Subcutaneous adipose tissue (tissue), 4 donors: ENCODE measurements around the gene C16orf54. TPM values are rescaled to one million over a fixed set of nuclear protein-coding genes. Genes with fewer than 3 reads are reported as not detected.

Experiments
- total RNA-seq, 4 donors: library from RNA; depleted of rRNA; stranded (reverse); fragments of >200 nt; gene quantifications; one replicate each; pipeline ENCODE4 v1.1.0, GENCODE V29; 2016
- TF ChIP-seq, protein P1 (sequence below): fragments of 450-650 bp; IDR thresholded peaks from one replicate; pipeline ENCODE4 v1.5.1; 2016; ENCODE audit warnings: low read depth, mild to moderate bottlenecking, control low read depth, antibody characterized with exemption, moderate library complexity

Gene C16orf54
- total RNA-seq, 4 donors from 2014 or later: 0.75 to 4.2 (median 1.6) TPM

- TF ChIP-seq, protein P1, sequence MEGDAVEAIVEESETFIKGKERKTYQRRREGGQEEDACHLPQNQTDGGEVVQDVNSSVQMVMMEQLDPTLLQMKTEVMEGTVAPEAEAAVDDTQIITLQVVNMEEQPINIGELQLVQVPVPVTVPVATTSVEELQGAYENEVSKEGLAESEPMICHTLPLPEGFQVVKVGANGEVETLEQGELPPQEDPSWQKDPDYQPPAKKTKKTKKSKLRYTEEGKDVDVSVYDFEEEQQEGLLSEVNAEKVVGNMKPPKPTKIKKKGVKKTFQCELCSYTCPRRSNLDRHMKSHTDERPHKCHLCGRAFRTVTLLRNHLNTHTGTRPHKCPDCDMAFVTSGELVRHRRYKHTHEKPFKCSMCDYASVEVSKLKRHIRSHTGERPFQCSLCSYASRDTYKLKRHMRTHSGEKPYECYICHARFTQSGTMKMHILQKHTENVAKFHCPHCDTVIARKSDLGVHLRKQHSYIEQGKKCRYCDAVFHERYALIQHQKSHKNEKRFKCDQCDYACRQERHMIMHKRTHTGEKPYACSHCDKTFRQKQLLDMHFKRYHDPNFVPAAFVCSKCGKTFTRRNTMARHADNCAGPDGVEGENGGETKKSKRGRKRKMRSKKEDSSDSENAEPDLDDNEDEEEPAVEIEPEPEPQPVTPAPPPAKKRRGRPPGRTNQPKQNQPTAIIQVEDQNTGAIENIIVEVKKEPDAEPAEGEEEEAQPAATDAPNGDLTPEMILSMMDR: no peak
Measured at GRCh38 chr16:29784901-29785500, 39.2 kb upstream of the C16orf54 start.

DNA sequence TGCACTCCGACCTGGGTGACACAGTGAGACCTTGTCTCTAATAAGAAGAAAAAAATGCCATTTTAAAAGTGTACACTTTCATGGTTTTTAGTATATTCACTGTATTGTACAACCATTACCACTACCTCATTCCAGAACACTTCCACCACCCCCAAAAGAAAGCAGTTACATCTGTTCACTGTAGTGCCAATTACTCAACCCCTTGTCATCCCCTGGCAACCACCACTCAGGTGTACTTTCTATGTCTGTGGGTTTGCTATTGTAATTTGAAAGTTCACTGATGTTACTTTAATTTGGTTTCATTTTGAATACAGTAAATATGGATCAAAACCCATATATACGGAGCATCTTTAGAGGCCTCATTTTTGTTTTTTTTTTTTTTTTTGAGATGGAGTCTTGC is 38.4 kb upstream of the C16orf54 start:
- TF ChIP-seq, protein P1: no peak

GRCh38 chr16:29779474-29779873 is 33.7 kb upstream of the C16orf54 start:
- TF ChIP-seq, protein P1: no peak

DNA sequence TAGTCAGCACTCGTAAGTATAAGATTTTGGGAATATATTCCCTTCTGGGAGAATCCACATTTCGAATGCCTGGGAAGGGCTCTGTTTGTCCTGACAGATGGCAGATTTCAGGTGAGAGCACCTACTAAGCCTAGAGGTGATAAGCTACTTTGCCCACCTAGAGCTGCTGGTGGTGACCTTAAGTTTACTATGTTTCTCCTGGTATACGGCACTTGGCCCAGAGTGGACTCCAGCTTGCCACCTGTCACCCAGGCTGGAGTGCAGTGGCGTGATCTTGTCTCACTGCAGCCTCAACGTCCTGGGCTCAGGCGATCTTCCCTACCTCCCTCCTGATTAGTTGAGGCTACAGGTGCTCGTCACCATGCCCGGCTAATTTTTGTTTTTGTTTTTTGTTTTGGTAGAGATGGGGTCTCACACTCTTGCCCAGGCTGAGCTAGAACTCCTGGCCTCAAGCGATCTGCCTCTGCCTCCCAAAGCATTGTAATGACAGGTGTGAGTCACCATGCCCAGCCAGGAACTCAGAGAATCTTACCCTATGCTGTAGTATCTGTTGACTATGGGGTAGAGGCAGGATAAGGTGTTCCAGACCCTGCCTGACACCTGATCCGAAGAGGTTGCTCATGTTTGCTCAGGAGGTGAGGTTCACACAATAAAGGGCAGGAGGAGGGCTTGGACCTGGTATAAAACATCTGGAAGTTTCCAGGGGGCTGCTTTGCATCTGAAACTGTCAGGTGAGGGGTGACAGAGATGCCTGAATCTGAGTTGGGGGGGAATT is 32.0 kb upstream of the C16orf54 start, which contains the start of gene ZG16:
Gene ZG16 (plus strand): TSS at position 681 of the 775 bp plus-strand sequence. CDS start 1,011 bp downstream, outside the sequence.
- TF ChIP-seq, protein P1: no peak

- TF ChIP-seq, protein P1: no peak
Measured at GRCh38 chr16:29775742-29776408, 30.1 kb upstream of the C16orf54 start.

- TF ChIP-seq, protein P1: no peak
Measured at GRCh38 chr16:29774730-29775129, 28.9 kb upstream of the C16orf54 start.

- TF ChIP-seq, protein P1: no peak
Measured at GRCh38 chr16:29770250-29770929, 24.6 kb upstream of the C16orf54 start.
